UCSD-AML1 (cell line): ENCODE measurements around the gene G6PC3.
"Not testable (repeated sequence)": the region's sequence is repeated elsewhere in the genome, so short reads cannot be mapped to it uniquely, and the experiment has no call there.

ENCODE experiments used
- DNase-seq: peaks from one replicate; lab custom pipeline; 2025; ENCODE audit not compliant: unreplicated experiment; lab: John Stamatoyannopoulos, UW

Gene G6PC3

DNA sequence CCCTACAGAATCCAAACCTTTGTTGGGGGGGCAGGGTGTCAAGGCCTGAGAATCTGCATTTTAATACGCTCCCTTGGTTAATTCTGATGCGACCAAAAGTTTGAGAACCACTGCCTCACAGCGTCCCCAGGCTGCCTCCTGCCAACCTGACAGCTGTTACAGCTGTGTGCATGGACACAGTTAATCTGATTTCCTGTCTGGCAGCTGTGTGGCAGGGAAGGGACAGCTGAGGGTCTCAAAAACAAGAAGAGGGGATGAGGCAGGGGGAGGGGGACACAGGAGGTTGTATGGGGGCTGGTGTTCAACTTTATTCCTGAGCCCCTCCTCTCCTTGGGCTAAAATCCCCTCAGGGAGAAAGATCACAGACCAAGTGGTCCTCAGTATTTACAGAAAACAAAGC lies 35.4 kb downstream of the G6PC3 start:
- no peak for DNase-seq

DNA sequence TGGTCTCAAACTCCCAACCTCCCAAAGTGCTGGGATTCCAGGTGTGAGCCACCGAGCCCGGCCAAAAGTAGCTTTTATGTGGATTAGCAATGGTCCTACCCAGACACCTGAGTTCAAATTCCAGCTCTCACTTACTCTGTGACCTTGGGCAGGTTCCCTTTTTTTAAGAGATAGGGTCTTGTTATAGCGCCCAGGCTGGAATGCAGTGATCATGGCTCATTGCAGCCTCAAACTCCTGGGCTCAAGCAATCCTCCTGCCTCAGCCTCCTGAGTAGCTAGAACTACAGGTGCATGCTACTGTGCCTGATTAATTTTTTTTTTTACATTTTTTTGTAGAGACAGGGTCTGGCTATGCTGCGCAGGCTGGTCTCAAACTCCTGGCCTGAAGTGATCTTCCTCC lies 36.3 kb downstream of the G6PC3 start:
- no peak for DNase-seq

DNA sequence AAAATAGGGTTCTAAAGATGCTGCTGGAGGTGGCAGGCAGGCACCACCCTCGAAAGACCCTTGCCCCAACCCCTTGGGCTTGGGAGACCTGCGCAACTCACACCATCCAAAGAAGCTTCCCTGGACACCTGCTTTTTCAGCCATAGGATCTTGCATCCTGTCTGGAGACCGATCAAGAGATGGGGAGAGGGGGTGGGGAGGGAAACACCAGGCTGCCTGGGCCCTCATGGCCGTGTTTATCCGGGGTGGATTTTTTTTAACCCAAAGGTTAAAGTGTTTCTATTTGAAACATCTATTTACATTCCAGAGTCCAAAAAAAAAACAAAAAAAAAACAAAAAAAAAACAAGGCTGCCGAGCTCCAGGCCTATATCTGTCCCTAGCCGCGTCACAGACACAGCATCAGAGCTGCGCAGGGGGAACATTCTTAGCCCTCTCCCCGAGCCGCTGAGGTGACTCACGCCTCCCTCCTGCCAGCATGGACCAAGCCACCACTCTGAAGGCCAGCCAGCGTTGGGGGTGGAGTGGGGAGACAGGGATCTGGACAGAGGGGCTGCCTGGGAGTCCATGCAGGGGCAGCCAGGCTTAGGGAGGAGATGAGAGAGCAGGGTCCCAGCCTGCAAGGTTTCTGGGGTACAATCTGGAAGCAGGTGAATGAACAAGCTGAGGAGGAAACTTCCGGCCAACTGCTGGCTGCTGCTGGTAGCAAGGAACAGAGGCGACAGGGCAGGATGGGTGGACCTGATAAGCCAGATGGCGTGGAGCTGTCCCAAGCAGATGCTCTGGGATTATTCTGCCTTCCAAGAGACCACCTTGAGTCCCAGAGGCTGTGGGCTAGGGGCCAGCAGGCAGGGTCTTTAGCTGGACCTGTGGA lies 38.1 kb downstream of the G6PC3 start:
- DNase-seq, result no peak

DNA sequence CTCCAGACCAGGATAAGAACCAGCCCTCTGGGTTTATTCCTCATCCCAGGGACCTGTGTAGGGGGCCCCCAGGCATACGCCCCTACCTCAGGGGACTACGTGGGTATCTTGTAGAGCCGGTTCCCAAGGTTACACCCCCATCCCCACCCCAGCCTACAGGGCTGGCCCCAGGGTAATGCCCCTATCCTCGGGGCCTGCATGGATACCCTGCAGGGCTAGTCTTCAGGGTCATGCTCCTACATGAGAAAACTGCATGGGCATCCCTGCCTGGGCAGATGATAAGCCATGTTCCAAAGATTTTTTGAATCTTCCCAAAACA lies 38.7 kb downstream of the G6PC3 start:
- DNase-seq, result no peak

DNA sequence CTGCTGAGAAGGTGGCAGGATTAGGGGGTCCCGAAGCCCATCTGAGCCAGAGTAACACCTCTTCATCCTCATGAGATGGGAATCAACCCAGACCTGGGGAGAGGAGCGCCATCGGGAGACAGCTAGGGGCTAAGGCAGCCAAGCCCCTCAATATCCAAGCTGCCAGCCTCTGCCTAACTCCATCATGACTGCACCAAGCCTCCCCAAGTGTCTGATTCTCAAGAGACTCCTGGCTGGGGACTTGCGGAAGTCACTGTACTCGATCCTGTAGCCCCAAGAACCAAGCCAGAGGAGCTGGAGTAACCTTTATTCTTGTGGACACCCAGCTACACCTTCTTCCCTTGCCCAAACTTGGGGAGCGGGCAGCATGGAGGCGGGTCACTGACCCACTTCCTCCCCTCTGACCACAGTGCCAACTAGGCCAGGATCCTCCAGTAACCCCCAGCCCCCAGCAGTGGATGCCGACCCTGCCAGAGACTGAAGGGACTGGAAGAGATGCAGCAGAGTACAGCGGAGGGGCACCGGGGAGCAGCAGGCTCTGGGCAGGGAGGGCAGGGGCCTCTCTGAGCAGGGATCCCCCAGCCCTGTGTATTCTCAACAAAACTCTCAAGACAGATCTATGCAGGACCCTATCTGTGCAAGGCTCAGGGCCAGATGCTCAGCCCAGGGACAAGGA lies 39.6 kb downstream of the G6PC3 start:
- no peak for DNase-seq

DNA sequence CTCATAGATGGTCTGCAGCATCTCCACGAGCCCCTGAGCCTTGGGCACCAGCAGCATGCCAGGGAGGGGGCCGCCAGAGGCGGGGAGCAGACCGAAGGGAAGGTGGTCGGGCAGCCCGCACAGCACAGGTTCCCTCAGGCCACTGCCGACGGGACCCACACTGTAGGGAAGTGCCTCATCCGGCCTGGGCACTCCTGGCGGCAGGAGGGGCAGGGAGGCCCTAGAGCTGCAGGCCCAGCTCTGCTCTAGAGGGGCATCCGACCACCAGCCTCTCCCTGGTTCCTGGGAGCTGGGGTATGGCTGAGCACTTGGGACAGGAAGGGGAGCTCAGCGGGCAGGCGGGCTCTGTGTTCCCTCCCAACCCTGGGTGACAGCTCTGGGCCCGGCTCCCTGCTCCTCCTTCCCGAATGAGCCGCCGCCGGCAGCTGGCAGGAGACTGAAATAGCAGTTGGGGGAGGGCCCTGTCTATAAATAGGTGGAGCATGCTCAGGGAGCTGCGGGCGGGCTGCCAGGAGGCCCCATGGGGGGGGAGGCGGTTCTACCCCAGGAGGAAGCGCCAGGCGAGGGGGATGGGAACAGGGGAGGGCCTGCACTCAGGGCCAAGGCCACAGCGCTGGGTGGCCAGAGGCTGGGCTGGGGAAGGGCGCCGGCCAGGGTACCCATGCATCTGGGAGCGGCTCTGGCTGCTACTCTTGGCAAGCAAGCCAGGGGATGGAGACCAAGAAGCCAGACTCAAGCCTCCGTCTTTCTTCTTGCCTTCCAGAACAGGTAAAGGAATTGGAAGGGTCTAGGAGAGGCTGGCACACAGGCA lies 40.5 kb downstream of the G6PC3 start:
- DNase-seq, result peak; percentile 93

DNA sequence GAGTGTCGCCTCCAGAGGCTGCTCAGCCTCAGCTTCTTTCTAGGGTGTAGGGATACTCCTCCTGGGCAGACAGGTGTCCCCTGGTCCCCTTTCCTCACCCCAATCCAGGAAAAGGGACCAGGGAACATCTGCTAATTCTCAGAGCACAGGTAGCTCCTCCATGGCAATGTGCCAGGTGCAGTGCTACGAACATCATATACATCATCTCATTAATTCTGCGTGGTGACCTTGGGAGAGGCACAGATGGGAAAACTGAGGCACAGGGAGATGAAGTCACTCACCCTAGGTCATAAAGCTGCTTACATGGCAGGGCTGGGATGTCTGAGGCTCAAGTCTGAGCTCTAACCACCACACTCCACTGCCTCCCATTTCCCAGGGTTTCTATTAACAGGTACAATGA lies 41.2 kb downstream of the G6PC3 start:
- no peak for DNase-seq

DNA sequence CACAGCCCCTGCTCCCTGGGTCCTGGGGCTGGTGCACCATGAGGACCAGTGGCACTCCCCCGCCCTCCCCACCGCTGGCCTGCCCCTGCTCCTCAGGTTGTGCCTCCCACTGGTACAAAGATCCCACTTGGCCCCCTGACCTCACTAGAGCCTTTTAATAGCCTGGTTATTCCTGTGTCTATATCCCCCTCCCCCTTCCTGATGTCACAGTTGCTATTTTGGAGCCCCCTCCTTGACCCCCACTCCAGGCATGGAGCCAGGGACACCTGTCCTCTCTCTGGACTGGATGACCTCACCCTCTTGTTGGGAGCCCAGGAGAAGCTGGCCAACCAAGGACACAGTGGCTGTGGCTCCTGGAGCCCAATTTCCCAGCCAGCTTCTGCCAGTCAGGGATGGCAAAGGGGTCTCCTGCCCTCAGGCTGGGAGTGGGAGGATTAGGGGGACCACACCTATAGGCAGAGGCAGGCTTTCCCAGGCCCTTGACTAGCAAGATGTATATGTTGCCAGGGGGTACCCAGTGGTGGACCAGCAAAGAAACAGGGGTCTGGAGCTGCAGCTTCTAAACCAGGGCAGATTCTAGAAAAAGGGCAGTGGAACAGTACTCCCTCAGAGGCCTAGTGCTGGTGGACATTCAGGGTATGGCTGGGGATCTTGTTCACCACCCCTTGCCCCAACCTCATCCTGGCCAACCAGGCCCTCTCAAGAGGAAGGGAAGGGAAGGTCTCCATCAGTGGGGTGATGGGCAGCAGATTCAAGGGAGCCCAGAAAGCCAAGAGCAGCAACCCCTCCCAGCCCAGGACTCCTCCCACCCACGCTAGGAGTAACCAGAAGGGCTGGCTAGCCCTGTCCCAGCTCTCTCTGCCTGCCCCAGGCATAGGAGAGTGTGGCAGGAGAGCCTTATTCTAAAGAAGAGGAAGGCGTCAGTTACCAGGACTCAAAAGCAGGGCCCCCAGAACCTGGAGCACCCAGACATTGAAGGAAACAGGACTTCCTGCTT lies 42.0 kb downstream of the G6PC3 start:
- no peak for DNase-seq

DNA sequence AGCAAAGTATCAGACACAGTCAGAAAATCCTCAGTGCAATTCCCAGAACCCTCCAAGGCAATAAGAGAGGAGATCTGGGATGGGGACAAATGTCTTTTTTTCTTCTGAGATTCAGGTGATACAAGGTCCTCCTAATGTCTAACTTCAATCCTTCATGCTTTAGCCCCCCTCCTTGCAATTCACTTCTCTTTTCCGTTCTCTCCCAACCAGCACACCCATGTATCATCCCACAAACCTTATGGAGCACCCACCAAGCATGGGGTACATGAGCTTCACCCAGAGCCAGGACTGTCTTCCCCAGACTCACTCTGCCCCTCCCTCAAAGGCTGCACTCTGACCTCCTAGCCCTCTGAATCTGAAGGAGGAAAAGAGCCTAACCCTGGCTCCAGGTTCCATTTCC lies 42.8 kb downstream of the G6PC3 start:
- DNase-seq, result no peak

DNA sequence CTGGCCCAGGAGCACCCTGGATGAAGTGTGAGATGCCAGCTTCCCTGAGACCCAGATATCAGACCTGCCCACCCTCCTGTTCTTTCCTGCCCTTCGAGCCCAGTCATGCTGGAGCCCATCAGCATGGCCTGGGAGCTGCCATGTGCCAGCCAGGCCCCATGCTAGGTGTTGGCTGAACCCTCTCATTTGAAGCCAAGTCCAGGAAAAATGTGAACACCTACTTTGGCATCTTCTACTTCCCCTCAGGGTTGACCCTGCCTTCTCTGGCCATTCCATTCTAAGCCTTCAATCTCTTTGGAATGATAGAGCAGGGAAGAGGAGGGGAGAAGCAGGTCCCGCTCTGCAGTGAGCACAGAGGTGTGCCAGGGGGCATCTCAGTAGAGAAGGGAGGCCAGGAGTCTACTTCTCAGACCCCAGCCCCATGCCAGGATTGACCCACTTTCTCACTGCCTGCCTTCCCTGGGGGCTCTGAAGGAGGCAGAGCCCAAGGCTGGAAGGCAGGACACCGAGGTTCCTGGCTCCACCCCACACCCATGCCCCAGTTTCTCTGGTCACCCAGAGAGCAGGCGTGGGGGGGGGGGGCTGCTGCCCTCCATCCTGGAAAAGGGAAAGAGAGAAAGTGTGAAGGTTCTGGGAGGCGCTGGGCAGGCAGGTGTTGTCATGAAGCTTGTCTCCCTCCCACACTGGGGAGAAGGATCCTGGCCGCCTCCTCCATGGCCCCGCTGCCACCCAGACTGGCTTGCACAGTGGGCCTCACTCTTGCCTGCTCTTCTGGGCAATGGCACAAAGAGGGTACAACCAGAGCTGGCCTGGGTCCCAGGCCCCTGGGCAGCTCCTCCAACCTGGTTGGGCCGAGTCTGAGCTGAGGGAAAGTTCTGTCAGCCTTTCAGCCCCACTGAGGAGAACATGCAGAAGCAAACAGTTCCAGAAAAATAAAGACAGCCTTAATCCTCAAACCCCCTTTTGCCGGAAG lies 43.6 kb downstream of the G6PC3 start:
- DNase-seq, result no peak

DNA sequence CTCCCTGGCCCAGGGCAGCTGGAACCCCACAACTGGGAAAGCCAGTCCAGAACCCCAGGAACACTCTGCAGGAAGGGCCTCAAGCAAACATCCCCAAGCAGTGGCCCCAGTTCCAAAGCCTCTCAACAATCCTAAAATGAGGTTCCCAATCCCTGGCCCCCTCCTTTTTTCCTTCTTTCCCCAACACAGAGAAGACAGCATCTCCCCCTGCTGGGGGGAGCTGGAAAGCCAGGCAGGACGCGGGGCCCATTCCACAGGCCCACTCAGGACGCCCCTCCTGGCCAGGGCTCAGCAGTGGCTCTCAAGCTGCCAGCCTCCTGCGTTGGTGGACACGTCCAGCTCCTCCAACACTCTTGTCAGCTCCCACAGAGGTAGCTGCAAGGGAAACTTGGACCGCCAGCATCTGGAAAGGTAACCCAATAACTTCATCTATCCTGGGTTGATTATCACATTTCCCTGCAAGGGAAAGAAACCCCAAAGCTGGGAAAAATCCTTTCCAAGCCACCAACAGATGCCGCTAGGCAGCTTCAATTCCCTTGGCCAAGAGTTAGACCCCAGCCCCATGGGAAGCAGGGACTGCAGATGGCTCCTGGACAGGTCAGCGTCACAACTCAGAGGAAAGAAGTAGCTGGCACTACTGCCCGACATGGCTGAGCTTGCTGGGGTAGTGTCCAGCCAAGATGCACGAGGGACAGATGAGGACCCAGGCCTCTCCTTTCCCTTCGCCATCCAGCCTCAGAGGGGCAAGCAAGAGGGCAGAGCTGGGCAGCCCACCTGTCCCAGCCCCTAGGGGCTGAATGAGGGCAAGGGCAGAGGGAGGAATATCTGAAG lies 45.3 kb downstream of the G6PC3 start:
- peak; percentile 63 for DNase-seq

DNA sequence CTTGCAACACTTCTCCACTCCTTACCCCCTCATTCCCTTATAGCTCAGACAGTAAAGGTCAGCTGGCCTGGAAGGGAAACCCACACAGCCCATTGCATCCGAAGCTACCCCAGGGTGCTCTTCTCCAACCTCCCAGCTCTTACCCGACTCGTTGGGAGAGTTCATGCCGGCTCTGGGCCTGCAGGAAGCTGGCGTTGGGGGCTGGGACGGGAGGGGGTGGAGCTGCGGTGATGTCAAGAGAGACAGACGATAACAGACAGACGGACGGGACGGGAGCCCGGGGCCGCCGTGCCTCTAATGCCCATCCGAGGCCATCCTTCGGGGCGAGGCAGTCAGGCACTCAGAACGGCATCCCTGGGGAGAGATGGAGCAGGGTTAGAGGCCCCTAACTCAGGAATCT lies 46.8 kb downstream of the G6PC3 start:
- no peak for DNase-seq

DNA sequence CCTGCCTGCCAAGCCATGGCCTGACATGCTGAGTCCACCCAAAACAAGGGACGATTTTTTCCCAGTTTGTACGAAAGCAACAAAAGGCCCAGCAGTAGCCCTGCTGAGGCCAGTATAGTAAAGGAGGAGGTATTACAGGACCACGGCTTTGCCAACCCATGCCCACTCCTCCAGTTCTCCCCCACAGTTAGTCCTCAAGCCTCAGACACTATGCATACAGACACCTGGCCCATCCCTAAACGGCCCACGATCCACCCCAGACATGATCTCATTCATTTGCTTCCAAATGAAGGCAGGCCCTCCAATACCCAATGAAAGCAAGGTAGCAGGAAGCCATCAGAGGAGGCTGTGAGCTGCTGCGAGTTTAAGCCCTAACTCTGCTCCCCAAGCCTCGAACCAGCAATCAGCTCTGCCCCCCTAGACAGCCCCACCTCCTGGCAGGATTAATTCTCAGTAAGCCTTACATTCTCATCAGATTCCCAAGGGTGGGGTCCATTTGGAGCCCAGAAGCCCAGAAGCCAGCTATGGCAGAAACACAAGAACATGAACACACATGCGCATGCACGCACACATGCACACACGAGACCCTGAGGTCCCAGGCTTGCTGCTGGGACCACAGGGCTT lies 48.0 kb downstream of the G6PC3 start:
- DNase-seq, result no peak

DNA sequence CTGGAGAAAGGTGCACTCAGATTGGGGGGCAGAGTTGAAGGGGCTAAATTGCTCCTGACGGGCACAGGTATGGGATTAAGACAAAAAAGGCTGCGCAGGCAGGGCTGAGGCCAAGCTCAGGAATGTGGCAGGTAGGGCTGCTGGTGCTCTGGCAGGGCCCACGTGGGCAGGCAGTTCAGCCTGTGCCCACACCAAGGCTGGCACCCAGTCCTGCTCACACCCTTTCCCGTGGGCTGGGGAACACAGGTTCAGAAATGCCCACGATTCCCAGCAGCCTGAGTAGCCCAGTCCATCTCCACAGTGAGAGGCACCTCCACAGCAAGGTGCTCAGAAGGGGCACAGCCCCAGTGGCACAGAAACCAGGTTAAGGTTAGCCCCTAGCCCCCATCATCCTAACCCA lies 48.5 kb downstream of the G6PC3 start:
- no peak for DNase-seq

DNA sequence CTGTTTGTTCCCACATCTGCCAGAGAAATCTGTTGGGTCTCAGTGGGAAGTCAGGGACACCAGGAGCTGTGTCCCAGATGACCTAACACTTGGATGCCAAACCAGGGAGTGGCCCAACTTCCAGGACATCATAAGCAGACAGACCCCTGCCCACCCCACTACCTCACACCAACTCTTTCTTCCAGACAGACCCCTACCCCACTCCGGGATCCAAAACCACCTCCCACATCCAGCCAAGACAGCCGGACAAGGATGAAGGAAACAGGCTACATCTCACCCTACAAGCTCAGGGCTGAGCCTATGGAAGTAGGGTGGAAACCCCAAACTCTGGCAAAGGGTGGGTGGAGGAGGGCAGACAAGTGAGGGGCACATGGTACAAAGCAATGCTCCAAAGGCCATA lies 49.3 kb downstream of the G6PC3 start:
- DNase-seq, result no peak

DNA sequence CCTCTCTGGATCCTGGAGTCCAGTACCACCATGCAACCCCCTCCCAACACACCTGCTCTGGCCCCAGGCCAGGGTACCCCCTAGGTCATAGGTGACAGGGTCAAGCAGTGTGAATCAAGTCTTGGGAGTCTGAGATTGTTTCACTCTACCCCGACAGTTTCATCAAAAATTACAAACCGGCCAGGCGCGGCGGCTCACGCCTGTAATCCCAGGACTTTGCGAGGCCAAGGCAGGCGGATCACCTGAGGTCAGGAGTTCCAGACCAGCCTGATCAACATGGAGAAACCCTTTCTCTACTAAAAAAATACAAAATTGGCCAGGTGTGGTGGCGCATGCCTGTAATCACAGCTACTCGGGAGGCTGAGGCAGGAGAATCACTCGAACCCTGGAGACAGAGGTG lies 49.7 kb downstream of the G6PC3 start:
- not testable (repeated sequence) for DNase-seq

DNA sequence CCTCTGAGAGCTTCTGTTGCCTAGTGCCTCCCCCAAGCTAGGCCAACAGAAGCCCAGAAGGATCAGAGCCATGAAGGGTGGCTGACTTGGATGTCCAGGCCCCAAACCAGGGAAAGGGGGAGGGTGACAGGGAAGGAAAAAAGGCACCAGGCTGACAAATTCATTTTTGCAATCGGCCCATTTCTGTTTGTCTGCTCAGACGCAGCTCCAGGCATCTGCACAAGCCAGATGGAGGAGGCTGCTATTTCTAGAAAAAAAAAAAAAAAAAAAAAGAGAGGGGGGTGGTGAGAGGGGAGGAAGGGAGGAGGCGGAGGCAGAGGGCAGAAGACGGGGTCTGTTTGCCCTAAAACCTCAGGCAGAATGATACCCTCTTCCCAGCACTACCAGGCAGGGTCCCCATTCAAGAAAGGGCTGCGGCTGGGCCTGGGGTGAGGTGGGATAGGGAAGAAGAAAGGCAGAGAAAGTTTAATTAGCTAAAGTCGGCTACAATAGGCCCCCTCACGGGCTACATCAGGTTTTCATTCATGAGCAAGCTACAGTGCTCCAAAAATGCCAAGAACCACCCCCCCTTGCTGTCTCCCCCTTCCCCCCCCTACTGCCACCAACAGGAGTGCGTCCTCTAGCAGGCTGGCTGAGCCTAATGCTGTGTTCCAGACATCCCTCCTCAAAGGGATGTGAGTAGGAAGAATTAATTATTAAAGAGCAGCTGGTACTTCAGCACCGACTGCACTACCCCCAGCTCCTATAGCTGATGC lies 50.5 kb downstream of the G6PC3 start:
- DNase-seq, result no peak
